Transverse colon (tissue), 4 donors: ENCODE results near the gene ARID3A. TPM values are rescaled to one million over a fixed set of nuclear protein-coding genes. Genes with fewer than 3 reads are reported as not detected.
A peak's percentile ranks its signal among the peaks of the same experiment; 100 is the strongest.
"Not testable (repeated sequence)": the region's sequence is repeated elsewhere in the genome, so short reads cannot be mapped to it uniquely, and the experiment has no call there.

Source experiments
- DNase-seq: peaks from one replicate; pipeline ENCODE4 v3.0.0-alpha.2; 2019
- H3K27ac ChIP-seq, 4 donors: fragments of 200-600 bp; sonication (generic); 2 replicates each; pipeline ENCODE4 v1.5.1; 2016 to 2018; ENCODE audit warnings: inconsistent platforms in 4 of 4
- H3K27me3 ChIP-seq: fragments of 200-600 bp; sonication (generic); 2 replicates; pipeline ENCODE4 v1.5.1; 2017; ENCODE audit warnings: inconsistent platforms
- H3K36me3 ChIP-seq, 4 donors: fragments of 200-600 bp; sonication (generic); 2 replicates each; pipeline ENCODE4 v1.5.1; 2017 to 2019; ENCODE audit warnings: inconsistent platforms in 4 of 4
- H3K4me1 ChIP-seq, 4 donors: fragments of 200-600 bp; sonication (generic); 2 replicates each; pipeline ENCODE4 v1.5.1; 2017 to 2020; ENCODE audit warnings: inconsistent platforms in 4 of 4
- H3K4me3 ChIP-seq, 4 donors: fragments of 200-600 bp; sonication (generic); 1 replicate in 1 of 4; 2 replicates in 3 of 4; pipeline versions ENCODE4 v1.5.1 to v1.6.1; 2017 to 2019; ENCODE audit warnings: inconsistent platforms in 4 of 4
- H3K9me3 ChIP-seq, 2 donors: fragments of 200-600 bp; sonication (generic); 2 replicates each; pipeline ENCODE4 v1.5.1; 2017 to 2019; ENCODE audit warnings: inconsistent platforms in 2 of 2
- CTCF ChIP-seq, 5 experiments: fragments of 200-600 bp in 3 of 5; fragments of 450-650 bp in 2 of 5; sonication (generic) in 3 of 5; IDR thresholded peaks; 1 replicate in 2 of 5; 2 replicates in 3 of 5; pipeline ENCODE4 v1.5.1; 2016 to 2017; ENCODE audit warnings: antibody characterized with exemption in 5 of 5, inconsistent platforms in 3 of 5, mild to moderate bottlenecking in 2 of 5, moderate library complexity in 1 of 5
- EP300 ChIP-seq: sonication (generic); formaldehyde crosslinking; IDR thresholded peaks from one replicate; pipeline ENCODE4 v1.6.1; 2017; ENCODE audit warnings: antibody characterized with exemption, low read depth
- POLR2A ChIP-seq: fragments of 450-650 bp; IDR thresholded peaks from one replicate; pipeline ENCODE4 v1.6.1; 2016; ENCODE audit warnings: antibody characterized with exemption, mild to moderate bottlenecking, moderate library complexity
- POLR2AphosphoS5 ChIP-seq, 3 donors: sonication (generic); formaldehyde crosslinking; IDR thresholded peaks; one replicate each; pipeline ENCODE4 v1.6.1; 2016; ENCODE audit warnings: antibody characterized with exemption in 3 of 3
- WGBS, 2 donors: methylation state at CpG; one replicate each; pipeline ENCODE4 v1.1.5; 2018; ENCODE audit warnings: low coverage in 1 of 2; 5-methylcytosine and 5-hydroxymethylcytosine counted together
- in situ Hi-C, 4 donors: fragments of 200-750 bp; cut with MboI; loops; one replicate each; pipeline versions ENCODE4 v1.15.0 to v1.15.1; 2017; ENCODE audit warnings: low sequenced_read_pairs in 3 of 4, low pct_ligation_motif_present in 1 of 4, low pct_unique_long_range_greater_than_20kb in 1 of 4
- intact Hi-C: fragments of 100-400 bp; cut with DNase I; formaldehyde crosslinking; loops from one replicate; pipeline ENCODE4 v1.15.1; 2023; ENCODE audit warnings: low total_unique reads
- total RNA-seq, 4 donors: library from RNA; depleted of rRNA; stranded (reverse); fragments of >200 nt; gene quantifications; one replicate each; pipeline ENCODE4 v1.1.0, GENCODE V29; 2016

Gene ARID3A
- total RNA-seq, 4 donors from 2014 or later = 2.2 to 8.7 (median 4.3) TPM

DNA sequence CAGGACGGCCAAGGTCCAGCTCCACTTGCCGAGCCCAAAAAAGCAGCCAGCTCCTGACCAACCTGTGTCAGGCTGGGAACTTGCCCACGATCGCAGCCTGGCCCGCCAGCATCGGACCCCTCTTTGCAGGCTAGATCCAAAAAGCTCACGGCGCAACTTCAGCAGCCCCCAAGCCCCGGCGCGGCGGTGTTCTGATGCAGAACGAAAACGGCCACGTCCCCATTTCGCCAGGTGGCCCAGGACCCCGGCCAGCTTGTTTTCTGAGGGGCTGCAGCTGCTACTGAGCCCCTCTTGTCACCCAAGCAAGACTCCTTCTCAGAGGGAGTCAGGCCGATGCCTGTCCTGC, 93.8 kb downstream of the ARID3A start:
- H3K4me1 ChIP-seq = peaks cover 47 to 57% (median 53%) of the 10 kb centered on the region in 4 donors
- intact Hi-C loops = no loop called here
- peak overlapping the region; percentile 46 to 100 (median 76) for H3K4me3 ChIP-seq

DNA sequence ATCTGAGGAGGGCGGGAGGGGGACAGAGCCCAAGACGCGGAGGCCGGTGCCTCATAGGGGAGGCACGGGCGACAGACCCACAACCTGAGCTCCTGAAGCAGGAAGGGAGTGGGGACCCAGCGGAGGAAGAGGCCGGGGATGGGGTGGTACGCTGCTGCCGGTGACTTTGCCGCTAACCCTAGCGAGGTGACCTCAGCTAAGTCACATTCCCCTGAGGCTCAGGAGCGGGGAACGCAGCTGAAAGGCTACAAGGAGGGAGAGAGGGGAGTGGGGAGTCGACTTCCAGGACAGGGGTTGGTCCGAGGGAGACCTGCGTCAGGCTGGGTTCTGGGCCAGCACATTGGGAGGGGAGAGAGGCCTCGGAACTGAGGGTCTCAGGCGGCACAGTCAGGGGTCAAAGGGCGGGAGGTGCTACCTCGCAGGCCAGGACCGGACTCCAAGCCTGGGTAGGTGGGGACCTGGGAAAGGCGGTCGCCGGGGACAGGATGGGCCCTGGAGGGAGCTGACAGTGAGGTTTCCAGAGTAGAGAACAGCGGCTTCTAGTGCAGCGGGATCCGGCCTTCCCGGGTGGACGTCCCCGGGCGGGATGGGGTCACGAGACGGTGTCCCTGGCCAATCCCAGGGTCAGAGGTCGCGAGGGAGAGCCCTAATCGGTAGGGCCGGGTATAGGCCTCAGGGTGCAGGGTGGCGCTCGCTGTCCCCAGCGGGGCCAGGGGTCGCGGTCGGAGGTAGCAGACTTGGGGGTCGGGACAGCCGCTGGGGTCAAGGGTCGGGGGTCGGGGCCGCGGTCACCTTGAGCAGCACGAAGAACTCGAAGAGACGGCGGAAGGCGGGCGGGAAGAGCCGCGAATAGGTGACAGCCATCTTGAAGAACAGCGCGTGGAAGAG, 94.4 kb downstream of the ARID3A start:
- intact Hi-C loops (loop anchor here (10.0 kb wide), 1 partner anchor 225 kb away; the partner anchor contains the start of genes ATP5F1D and MIDN), in situ Hi-C loops (no loop called here)
- WGBS, 2 donors = 2% methylated on average over 56 of the region's 60 CpGs; no CpG with 5 or more reads in 1 of the 2 donors
- TF ChIP-seq POLR2AphosphoS5 (IDR thresholded peaks at IDR 0.05) = no peak
- no peak for TF ChIP-seq POLR2A
- no peak for TF ChIP-seq CTCF (IDR thresholded peaks at IDR 0.05)
- TF ChIP-seq EP300 = no peak
- no peaks in the 10 kb centered on the region for H3K36me3 ChIP-seq
- peaks cover 47 to 57% (median 51%) of the 10 kb centered on the region in 4 donors for H3K4me1 ChIP-seq
- no peaks in the 10 kb centered on the region for H3K9me3 ChIP-seq
- H3K27ac ChIP-seq = peak overlapping the region; percentile 92 to 98 (median 95)
- DNase-seq = no peak
- peak overlapping the region; percentile 46 to 100 (median 76) for H3K4me3 ChIP-seq
- H3K27me3 ChIP-seq = no peaks in the 10 kb centered on the region

More for the DNA sequence above, 93.8 kb downstream of the ARID3A start:
- in situ Hi-C loops = no loop called here
- no peak for TF ChIP-seq CTCF (IDR thresholded peaks at IDR 0.05)
- no peak for TF ChIP-seq EP300
- TF ChIP-seq POLR2AphosphoS5 (IDR thresholded peaks at IDR 0.05) = no peak
- no peak for TF ChIP-seq POLR2A
- Histone ChIP-seq H3K36me3 (no peaks in the 10 kb centered on the region), H3K27ac (peak overlapping the region; percentile 2 to 95 (median 94)), H3K27me3 (no peaks in the 10 kb centered on the region), H3K9me3 (no peaks in the 10 kb centered on the region)
- DNase-seq = no peak
- 41% methylated on average over 15 of the region's 18 CpGs; no CpG with 5 or more reads in 1 of the 2 donors for WGBS, 2 donors

DNA sequence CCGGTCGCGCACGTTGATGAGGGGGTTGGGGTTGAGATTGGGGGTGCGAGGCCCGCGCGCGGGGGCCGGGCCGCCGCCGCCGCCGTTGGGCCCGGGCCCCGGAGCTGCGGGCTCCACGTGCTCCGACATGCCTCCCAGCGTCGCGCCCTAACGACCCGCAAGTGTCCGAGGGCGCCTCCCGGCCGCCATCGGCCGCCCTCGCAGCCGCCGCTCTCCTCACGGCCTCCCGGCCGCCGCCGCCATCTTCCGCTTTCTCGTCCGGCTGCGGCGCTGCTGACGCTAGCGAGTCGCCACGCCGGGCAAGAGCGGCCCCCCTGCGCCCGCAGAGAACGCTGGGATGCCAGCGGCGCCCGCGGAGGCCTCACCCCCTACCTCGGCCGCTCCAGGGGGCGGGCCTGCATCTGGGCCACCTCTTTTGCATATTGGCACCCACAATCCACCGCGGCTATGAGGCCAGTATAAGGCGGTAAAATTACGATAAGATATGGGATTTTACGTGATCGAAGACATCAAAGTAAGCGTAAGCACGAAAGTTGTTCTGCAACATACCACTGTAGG, 95.1 kb downstream of the ARID3A start, which contains the start of gene TMEM259:
Gene TMEM259, minus strand, starts transcription at position 256 of the 558 bp plus-strand sequence. Its CDS starts 127 bp downstream, at position 129.
- Histone ChIP-seq H3K4me3 (peak within 1 kb of the TSS; percentile 46 to 100 (median 76)), H3K27me3 (no peaks in the 10 kb centered on the region), H3K36me3 (no peaks in the 10 kb centered on the region), H3K27ac (peak within 1 kb of the TSS; percentile 92 to 98 (median 95)), H3K9me3 (no peaks in the 10 kb centered on the region), H3K4me1 (peaks cover 44 to 56% (median 48%) of the 10 kb centered on the region in 4 donors)
- peak; percentile 98 for DNase-seq
- TF ChIP-seq POLR2A = peak; percentile 68
- no peak for TF ChIP-seq EP300
- peak in 2 of 3 donors; percentile 40 to 83 for TF ChIP-seq POLR2AphosphoS5 (IDR thresholded peaks at IDR 0.05)
- TF ChIP-seq CTCF (IDR thresholded peaks at IDR 0.05) = no peak
- in situ Hi-C loops (no loop called here), intact Hi-C loops (loop anchor here (10.0 kb wide), 1 partner anchor 224 kb away; the partner anchor contains the start of genes ATP5F1D and MIDN)
- WGBS, 2 donors = 0% methylated on average over 2 to 37 of the region's 68 CpGs

DNA sequence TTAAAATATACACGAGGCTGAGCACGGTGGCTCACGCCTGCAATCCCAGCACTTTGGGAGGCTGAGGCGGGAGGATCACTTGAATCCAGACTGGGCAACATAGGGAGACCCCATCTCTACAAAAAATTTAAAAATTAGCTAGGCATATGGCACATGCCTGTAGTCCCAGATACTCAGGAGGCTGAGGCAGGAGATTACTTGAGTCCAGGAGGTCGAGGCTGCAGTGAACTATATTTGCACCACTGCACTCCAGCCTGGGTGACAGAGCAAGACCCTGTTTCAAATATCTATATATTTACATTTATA, 98.0 kb downstream of the ARID3A start:
- H3K4me3 ChIP-seq, H3K36me3 ChIP-seq, H3K9me3 ChIP-seq, DNase-seq, H3K27me3 ChIP-seq, in situ Hi-C loops: not testable (repeated sequence)
- WGBS, 2 donors = 48 to 59% methylated on average over 2 to 5 of the region's 5 CpGs
- intact Hi-C loops = loop anchor here (10.0 kb wide), 1 partner anchor 221 kb away; the partner anchor contains the start of genes ATP5F1D and MIDN
- H3K4me1 ChIP-seq = peaks cover 17 to 45% (median 39%) of the 10 kb centered on the region in 4 donors
- H3K27ac ChIP-seq = peak overlapping the region in 1 of 4 donors; percentile 92

DNA sequence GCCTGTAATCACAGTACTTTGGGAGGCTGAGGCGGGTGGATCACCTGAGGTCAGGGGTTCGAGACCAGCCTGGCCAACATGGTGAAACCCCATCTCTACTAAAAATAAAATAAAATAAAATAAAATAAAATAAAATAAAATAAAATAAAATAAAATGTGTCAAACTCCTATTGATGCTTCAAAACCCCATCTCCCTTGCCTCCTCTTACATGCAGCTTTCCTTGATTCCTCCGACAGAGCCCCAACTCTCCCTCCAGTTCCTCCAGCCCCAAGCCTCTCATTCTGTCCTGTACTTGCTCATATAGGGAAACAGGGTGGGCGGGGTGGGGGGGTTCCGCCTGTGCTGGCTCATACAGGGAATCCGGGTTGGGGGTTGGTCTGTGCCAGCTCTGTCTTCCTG, 99.2 kb downstream of the ARID3A start:
- intact Hi-C loops = loop anchor here (10.0 kb wide), 1 partner anchor 220 kb away; the partner anchor contains the start of genes ATP5F1D and MIDN
- peaks cover 14 to 46% (median 36%) of the 10 kb centered on the region in 4 donors for H3K4me1 ChIP-seq

More for the DNA sequence above, 99.2 kb downstream of the ARID3A start:
- WGBS, 2 donors = 67 to 84% methylated on average over 2 to 6 of the region's 6 CpGs
- H3K27me3 ChIP-seq, H3K36me3 ChIP-seq, H3K4me3 ChIP-seq, H3K9me3 ChIP-seq, in situ Hi-C loops, DNase-seq: not testable (repeated sequence)
- H3K27ac ChIP-seq = peak overlapping the region; percentile 14 to 97 (median 92)
